A549 (cell line): ENCODE results near the gene MAU2. TPM values are rescaled to one million over a fixed set of nuclear protein-coding genes. Genes with fewer than 3 reads are reported as not detected.
"Not testable (repeated sequence)": the region's sequence is repeated elsewhere in the genome, so short reads cannot be mapped to it uniquely, and the experiment has no call there.

ENCODE experiments used
- ATAC-seq, 2 experiments: fragments of 200-7000 bp in 1 of 2; fragments of >200 bp in 1 of 2; cut with Nextera tagmentation in 1 of 2; cut with Tn5 transposase in 1 of 2; 3 replicates each; pipeline versions ENCODE4 v1.8.0 to v1.9.1; 2018 to 2020; ENCODE audit warnings: mild to moderate bottlenecking in 1 of 2, moderate library complexity in 1 of 2
- CTCF ChIA-PET: fragments of 300-600 bp; sonication (Branson Sonifier 250); formaldehyde crosslinking; extraction: SDS; loops from one replicate; lab custom pipeline; 2021; ENCODE audit warnings: antibody characterized with exemption, inconsistent platforms; lab: Yijun Ruan, JAX
- POLR2A ChIA-PET: fragments of 350-600 bp; formaldehyde crosslinking; extraction: SDS; loops from one replicate; lab custom pipeline; 2021; ENCODE audit warnings: antibody characterized with exemption, inconsistent platforms; lab: Yijun Ruan, JAX
- DNase-seq, 2 experiments: peaks; one replicate each; pipeline versions ENCODE4 v3.0.0 to v3.0.0-alpha.2; 2011 to 2016; ENCODE audit warnings: low read depth in 1 of 2, low spot score in 1 of 2
- FAIRE-seq: peaks from 2 replicates; lab custom pipeline; 2011; peaks lifted over from hg19 to GRCh38; lab: Jason Lieb, UNC
- H3K27ac ChIP-seq, 2 experiments: fragments of >200 bp; sonication (Bioruptor Twin); formaldehyde crosslinking; 3 replicates each; pipeline ENCODE4 v1.5.1; 2016 to 2017
- H3K4me1 ChIP-seq: fragments of >200 bp; sonication (Bioruptor Twin); formaldehyde crosslinking; 3 replicates; pipeline ENCODE4 v1.6.1; 2016
- H3K4me2 ChIP-seq: fragments of >200 bp; sonication (Bioruptor Twin); formaldehyde crosslinking; 3 replicates; pipeline ENCODE4 v1.6.1; 2016
- H3K4me3 ChIP-seq: fragments of >200 bp; sonication (Bioruptor Twin); formaldehyde crosslinking; 3 replicates; pipeline ENCODE4 v1.5.1; 2016
- H3K9me3 ChIP-seq: fragments of >200 bp; sonication (Bioruptor Twin); formaldehyde crosslinking; 3 replicates; pipeline ENCODE4 v1.6.1; 2016
- BHLHE40 ChIP-seq: IDR thresholded peaks from 2 replicates; pipeline ENCODE4 v1.6.1; 2012; ENCODE audit warnings: low read depth, low read length, inconsistent platforms
- CBX2 ChIP-seq: fragments of 200-600 bp; sonication (generic); IDR thresholded peaks from 2 replicates; pipeline ENCODE4 v1.6.1; 2016; ENCODE audit warnings: low read depth, mild to moderate bottlenecking, borderline replicate concordance
- CBX8 ChIP-seq: fragments of 200-600 bp; sonication (generic); IDR thresholded peaks from 2 replicates; pipeline ENCODE4 v1.6.1; 2016
- ESRRA ChIP-seq: fragments of 150-350 bp; IDR thresholded peaks from 2 replicates; pipeline ENCODE4 v1.6.1; 2014; ENCODE audit warnings: mild to moderate bottlenecking, low read length, borderline replicate concordance
- GATA3 ChIP-seq: IDR thresholded peaks from 2 replicates; pipeline ENCODE4 v1.6.1; 2012; ENCODE audit warnings: borderline replicate concordance
- JUNB ChIP-seq: fragments of >200 bp; sonication (Bioruptor Twin); formaldehyde crosslinking; IDR thresholded peaks from 2 replicates; pipeline ENCODE4 v1.6.1; 2016
- NR3C1 ChIP-seq: fragments of >200 bp; sonication (Bioruptor Twin); formaldehyde crosslinking; IDR thresholded peaks from 3 replicates; pipeline ENCODE4 v1.6.1; 2017
- POLR2AphosphoS2 ChIP-seq: conservative IDR thresholded peaks from 2 replicates; pipeline ENCODE4 v1.6.1; 2012; ENCODE audit warnings: low read length, improper control_type of control experiment, inconsistent platforms
- RCOR1 ChIP-seq: fragments of 150-350 bp; IDR thresholded peaks from 2 replicates; pipeline ENCODE4 v1.6.1; 2014; ENCODE audit warnings: antibody characterized with exemption, low read length, low read depth
- TP53 ChIP-seq: fragments of 250-450 bp; sonication (Bioruptor Pico); IDR thresholded peaks from 2 replicates; pipeline ENCODE4 v1.5.0; 2021; ENCODE audit warnings: mild to moderate bottlenecking, moderate library complexity
- WGBS: methylation state at CpG from one replicate; pipeline ENCODE4 v1.1.6; 2017; ENCODE audit errors: missing lambda C conversion rate; 5-methylcytosine and 5-hydroxymethylcytosine counted together
- polyA plus RNA-seq, 4 experiments: library from polyadenylated mRNA; depleted of rRNA in 3 of 4; stranded (reverse); fragments of >200 nt; fragmentation: RNase III in 1 of 4; extraction: RNeasy Plus Mini Kit Qiagen cat#74134 plus additional on column Dnase treatment in 1 of 4; gene quantifications; 2 replicates in 3 of 4; 3 replicates in 1 of 4; pipeline ENCODE4 v1.2.3, GENCODE V29; 2011 to 2017
- TF ChIP-seq, protein P1 (sequence below): fragments of 200-600 bp; sonication (generic); IDR thresholded peaks from 2 replicates; pipeline ENCODE4 v1.6.1; 2016; ENCODE audit warnings: antibody characterized with exemption, mild to moderate bottlenecking, moderate library complexity
- TF ChIP-seq, protein P2 (sequence below): fragments of >200 bp; sonication (Bioruptor Twin); formaldehyde crosslinking; IDR thresholded peaks from 3 replicates; pipeline ENCODE4 v1.6.1; 2016
- TF ChIP-seq, protein P3 (sequence below): fragments of 250-450 bp; sonication (Bioruptor Pico); IDR thresholded peaks from 2 replicates; pipeline ENCODE4 v1.5.0; 2020; ENCODE audit warnings: low read depth, mild to moderate bottlenecking, moderate library complexity
- TF ChIP-seq, protein P4 (sequence below): fragments of 150-350 bp; IDR thresholded peaks from 2 replicates; pipeline ENCODE4 v1.6.1; 2014; ENCODE audit warnings: low read depth, mild to moderate bottlenecking, low read length
- TF ChIP-seq, protein P5 (sequence below): fragments of 450-650 bp; IDR thresholded peaks from 2 replicates; pipeline ENCODE4 v1.6.1; 2014; ENCODE audit warnings: antibody characterized with exemption

Gene MAU2
- polyA plus RNA-seq, 2 of the 4 experiments (the other 2 are of a cell fraction) = 8.5 to 11.5 TPM

DNA sequence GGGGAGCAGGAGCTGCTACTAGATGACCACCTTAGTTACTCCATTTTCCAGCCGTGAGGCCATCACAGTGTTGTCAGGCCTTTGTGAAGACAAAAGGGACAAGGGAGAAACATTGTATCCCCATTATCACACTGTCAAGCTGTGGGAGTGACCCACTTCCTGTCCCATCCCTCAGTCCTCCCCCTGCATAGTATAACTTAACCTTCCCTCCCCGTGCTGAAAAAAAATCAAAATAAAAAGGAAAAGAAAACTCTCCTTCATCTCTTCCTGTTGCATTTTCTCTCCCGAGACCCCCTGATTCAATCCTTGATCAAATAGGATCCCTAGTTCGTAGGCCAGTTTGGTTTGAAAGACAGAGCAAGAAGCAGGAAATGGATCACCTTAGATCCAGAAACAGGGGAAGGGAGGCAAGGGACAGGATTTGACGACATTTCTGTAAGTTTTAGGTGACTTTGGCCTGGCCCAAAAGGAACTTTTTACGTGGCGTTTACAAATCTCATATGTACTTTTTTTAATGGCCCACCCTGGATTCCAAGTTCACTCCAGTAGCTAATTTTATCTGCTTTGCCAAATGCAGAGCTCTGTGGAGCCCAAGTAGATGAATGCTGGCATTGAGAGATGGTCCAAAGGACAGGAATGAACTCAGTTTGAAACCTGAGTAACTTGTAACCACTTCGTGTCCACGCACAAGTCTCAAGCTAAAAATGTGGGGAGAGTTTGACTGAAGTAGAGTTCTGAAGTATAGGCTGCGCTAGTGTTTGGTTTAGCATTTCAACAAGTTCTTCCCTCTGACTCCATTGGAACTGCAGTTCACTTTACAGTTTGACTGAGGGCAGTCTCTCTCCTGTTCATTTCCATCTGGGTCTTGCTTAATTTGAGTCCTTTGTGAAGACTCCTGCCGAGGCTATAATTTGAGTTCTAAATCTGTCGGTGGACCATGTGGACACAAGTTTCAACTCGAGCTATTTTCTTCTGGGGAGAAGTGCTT, 68.2 kb downstream of the MAU2 start:
- FAIRE-seq = no peak

DNA sequence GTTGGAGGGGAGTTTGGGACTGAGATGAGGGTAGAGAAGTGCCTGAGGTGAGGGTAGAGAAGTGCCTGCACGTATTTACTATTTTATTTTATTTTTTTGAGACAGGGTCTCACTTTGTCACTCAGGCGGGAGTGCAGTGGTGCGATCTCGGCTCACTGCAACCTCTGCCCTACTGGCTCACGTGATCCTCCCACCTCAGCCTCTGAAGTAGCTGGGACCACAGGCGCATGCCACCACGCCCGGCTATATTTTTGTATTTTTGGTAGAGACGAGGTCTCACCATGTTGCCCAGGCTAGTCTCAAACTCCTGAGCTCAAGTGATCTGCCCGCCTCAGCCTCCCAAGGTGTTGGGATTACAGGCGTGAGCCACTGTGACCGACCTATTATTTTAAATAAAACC, 69.1 kb downstream of the MAU2 start:
- WGBS = 92% methylated on average over 12 of the region's 12 CpGs
- H3K9me3 ChIP-seq, FAIRE-seq, H3K4me2 ChIP-seq, DNase-seq, H3K4me3 ChIP-seq, ATAC-seq, H3K4me1 ChIP-seq, H3K27ac ChIP-seq, CTCF ChIA-PET: not testable (repeated sequence)
- POLR2A ChIA-PET = interaction anchor here (0.9 kb wide), 1 partner anchor 16 kb away, joined by 3 read pairs; the partner anchor contains the start of gene GATAD2A

More for the DNA sequence above, 68.2 kb downstream of the MAU2 start:
- no peaks in the 10 kb centered on the region for H3K9me3 ChIP-seq
- ChIA-PET POLR2A (interaction anchor here (0.9 kb wide), 1 partner anchor 16 kb away, joined by 3 read pairs; the partner anchor contains the start of gene GATAD2A), CTCF (no interaction called here)
- no peak for DNase-seq
- no peak overlapping the region for H3K4me3 ChIP-seq
- TF ChIP-seq ESRRA = no peak
- TF ChIP-seq BHLHE40 = no peak
- no peak for TF ChIP-seq GATA3
- no peak for TF ChIP-seq RCOR1
- TF ChIP-seq, protein P1, sequence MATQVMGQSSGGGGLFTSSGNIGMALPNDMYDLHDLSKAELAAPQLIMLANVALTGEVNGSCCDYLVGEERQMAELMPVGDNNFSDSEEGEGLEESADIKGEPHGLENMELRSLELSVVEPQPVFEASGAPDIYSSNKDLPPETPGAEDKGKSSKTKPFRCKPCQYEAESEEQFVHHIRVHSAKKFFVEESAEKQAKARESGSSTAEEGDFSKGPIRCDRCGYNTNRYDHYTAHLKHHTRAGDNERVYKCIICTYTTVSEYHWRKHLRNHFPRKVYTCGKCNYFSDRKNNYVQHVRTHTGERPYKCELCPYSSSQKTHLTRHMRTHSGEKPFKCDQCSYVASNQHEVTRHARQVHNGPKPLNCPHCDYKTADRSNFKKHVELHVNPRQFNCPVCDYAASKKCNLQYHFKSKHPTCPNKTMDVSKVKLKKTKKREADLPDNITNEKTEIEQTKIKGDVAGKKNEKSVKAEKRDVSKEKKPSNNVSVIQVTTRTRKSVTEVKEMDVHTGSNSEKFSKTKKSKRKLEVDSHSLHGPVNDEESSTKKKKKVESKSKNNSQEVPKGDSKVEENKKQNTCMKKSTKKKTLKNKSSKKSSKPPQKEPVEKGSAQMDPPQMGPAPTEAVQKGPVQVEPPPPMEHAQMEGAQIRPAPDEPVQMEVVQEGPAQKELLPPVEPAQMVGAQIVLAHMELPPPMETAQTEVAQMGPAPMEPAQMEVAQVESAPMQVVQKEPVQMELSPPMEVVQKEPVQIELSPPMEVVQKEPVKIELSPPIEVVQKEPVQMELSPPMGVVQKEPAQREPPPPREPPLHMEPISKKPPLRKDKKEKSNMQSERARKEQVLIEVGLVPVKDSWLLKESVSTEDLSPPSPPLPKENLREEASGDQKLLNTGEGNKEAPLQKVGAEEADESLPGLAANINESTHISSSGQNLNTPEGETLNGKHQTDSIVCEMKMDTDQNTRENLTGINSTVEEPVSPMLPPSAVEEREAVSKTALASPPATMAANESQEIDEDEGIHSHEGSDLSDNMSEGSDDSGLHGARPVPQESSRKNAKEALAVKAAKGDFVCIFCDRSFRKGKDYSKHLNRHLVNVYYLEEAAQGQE = no peak
- no peak for TF ChIP-seq POLR2AphosphoS2
- no peak for TF ChIP-seq NR3C1
- TF ChIP-seq, protein P2, sequence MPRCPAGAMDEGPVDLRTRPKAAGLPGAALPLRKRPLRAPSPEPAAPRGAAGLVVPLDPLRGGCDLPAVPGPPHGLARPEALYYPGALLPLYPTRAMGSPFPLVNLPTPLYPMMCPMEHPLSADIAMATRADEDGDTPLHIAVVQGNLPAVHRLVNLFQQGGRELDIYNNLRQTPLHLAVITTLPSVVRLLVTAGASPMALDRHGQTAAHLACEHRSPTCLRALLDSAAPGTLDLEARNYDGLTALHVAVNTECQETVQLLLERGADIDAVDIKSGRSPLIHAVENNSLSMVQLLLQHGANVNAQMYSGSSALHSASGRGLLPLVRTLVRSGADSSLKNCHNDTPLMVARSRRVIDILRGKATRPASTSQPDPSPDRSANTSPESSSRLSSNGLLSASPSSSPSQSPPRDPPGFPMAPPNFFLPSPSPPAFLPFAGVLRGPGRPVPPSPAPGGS = no peak
- TF ChIP-seq, protein P3, sequence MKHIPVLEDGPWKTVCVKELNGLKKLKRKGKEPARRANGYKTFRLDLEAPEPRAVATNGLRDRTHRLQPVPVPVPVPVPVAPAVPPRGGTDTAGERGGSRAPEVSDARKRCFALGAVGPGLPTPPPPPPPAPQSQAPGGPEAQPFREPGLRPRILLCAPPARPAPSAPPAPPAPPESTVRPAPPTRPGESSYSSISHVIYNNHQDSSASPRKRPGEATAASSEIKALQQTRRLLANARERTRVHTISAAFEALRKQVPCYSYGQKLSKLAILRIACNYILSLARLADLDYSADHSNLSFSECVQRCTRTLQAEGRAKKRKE (CRISPR knock-in tag) = no peak
- no peak for TF ChIP-seq CBX8
- TF ChIP-seq, protein P4, sequence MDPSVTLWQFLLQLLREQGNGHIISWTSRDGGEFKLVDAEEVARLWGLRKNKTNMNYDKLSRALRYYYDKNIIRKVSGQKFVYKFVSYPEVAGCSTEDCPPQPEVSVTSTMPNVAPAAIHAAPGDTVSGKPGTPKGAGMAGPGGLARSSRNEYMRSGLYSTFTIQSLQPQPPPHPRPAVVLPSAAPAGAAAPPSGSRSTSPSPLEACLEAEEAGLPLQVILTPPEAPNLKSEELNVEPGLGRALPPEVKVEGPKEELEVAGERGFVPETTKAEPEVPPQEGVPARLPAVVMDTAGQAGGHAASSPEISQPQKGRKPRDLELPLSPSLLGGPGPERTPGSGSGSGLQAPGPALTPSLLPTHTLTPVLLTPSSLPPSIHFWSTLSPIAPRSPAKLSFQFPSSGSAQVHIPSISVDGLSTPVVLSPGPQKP = no peak
- no peak for TF ChIP-seq TP53 (CRISPR knock-in tag)
- TF ChIP-seq CBX2 = no peak
- no peak for TF ChIP-seq JUNB
- TF ChIP-seq, protein P5, sequence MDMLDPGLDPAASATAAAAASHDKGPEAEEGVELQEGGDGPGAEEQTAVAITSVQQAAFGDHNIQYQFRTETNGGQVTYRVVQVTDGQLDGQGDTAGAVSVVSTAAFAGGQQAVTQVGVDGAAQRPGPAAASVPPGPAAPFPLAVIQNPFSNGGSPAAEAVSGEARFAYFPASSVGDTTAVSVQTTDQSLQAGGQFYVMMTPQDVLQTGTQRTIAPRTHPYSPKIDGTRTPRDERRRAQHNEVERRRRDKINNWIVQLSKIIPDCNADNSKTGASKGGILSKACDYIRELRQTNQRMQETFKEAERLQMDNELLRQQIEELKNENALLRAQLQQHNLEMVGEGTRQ = no peak
- no peak overlapping the region for H3K4me2 ChIP-seq
- WGBS = 78% methylated on average over 12 of the region's 13 CpGs
- ATAC-seq = no peak
- H3K4me1 ChIP-seq = peaks cover 10% of the 10 kb centered on the region; the same call in 1 of the 3 replicates
- H3K27ac ChIP-seq = no peak overlapping the region

DNA sequence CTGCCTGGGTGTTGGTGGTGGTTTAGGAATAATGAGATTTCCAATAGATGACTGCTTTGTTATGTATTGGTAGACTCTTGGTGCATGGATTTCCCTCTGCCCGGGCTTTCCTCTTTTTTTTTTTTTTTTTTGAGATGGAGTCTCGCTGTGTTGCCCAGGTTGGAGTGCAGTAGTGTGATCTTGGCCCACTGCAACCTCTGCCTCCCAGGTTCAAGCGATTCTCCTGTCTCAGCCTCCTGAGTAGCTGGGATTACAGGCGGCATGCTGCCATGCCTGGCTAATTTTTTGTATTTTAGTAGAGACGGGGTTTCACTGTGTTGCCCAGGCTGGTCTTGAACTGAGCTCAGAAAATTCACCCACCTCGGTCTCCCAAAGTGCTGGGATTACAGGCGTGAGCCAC, 73.7 kb downstream of the MAU2 start:
- H3K4me3 ChIP-seq, CTCF ChIA-PET, DNase-seq, FAIRE-seq, H3K27ac ChIP-seq, POLR2A ChIA-PET, ATAC-seq, H3K4me2 ChIP-seq, H3K4me1 ChIP-seq, H3K9me3 ChIP-seq: not testable (repeated sequence)
- 95% methylated on average over 7 of the region's 7 CpGs for WGBS
